IMR-90 (cell line): ENCODE measurements around the gene KCNK7. TPM values are rescaled to one million over a fixed set of nuclear protein-coding genes. Genes with fewer than 3 reads are reported as not detected.

Experiments
- ATAC-seq: fragments of 200-7000 bp; cut with Tn5 transposase; 2 replicates; pipeline ENCODE4 v1.9.1; 2020; ENCODE audit warnings: low read depth, mild to moderate bottlenecking, moderate library complexity
- BruUV-seq: library from RNA; stranded (reverse); fragments of 400-500 nt; replicated peaks from 2 replicates; lab custom pipeline; 2021; lab: Mats Ljungman, UMichigan
- CTCF ChIA-PET: fragments of 300-600 bp; formaldehyde crosslinking; extraction: SDS; loops from one replicate; lab custom pipeline; 2021; ENCODE audit warnings: antibody characterized with exemption; lab: Yijun Ruan, JAX
- POLR2A ChIA-PET: fragments of 300-600 bp; sonication (Branson Sonifier 250); formaldehyde crosslinking; loops from one replicate; lab custom pipeline; 2022; ENCODE audit warnings: antibody characterized with exemption; ENCODE audit not compliant: unreplicated experiment; lab: Charles Lee
- DNase-seq: peaks from one replicate; pipeline ENCODE4 v3.0.0; 2013
- H2AFZ ChIP-seq: replicated peaks from 2 replicates; pipeline ENCODE3; 2013; ENCODE audit warnings: low read length, mild to moderate bottlenecking; ENCODE audit not compliant: poor library complexity
- H2AK5ac ChIP-seq: 2 replicates; pipeline ENCODE4 v1.6.1; 2013; ENCODE audit warnings: low read depth, low read length, inconsistent platforms
- H2AK9ac ChIP-seq: replicated peaks from 2 replicates; pipeline ENCODE3; 2013; ENCODE audit warnings: mild to moderate bottlenecking, low read depth, low read length, moderate library complexity; ENCODE audit not compliant: poor library complexity
- H2BK120ac ChIP-seq: 2 replicates; pipeline ENCODE4 v1.6.1; 2013; ENCODE audit warnings: low read depth, low read length, inconsistent platforms
- H2BK15ac ChIP-seq: 3 replicates; pipeline ENCODE4 v1.6.1; 2013; ENCODE audit warnings: low read depth, low read length, inconsistent platforms
- H2BK20ac ChIP-seq: 2 replicates; pipeline ENCODE4 v1.6.1; 2013; ENCODE audit warnings: low read depth, mild to moderate bottlenecking, inconsistent platforms, low read length, moderate library complexity
- H2BK5ac ChIP-seq: 2 replicates; pipeline ENCODE4 v1.6.1; 2013; ENCODE audit warnings: mild to moderate bottlenecking, low read depth, low read length, inconsistent platforms; ENCODE audit not compliant: poor library complexity, severe bottlenecking
- H3K14ac ChIP-seq: replicated peaks from 2 replicates; pipeline ENCODE4 v1.6.1; 2013; ENCODE audit warnings: low read depth, low read length, inconsistent platforms
- H3K18ac ChIP-seq: 2 replicates; pipeline ENCODE4 v1.6.1; 2013; ENCODE audit warnings: low read depth, low read length, control low read depth
- H3K23ac ChIP-seq: 2 replicates; pipeline ENCODE4 v1.6.1; 2013; ENCODE audit warnings: low read depth, low read length, inconsistent platforms
- H3K27ac ChIP-seq: 2 replicates; pipeline ENCODE4 v1.5.1; 2013; ENCODE audit warnings: mild to moderate bottlenecking, control low read depth, low read length; ENCODE audit not compliant: insufficient read depth
- H3K27me3 ChIP-seq: 2 replicates; pipeline ENCODE4 v1.6.1; 2013; ENCODE audit warnings: low read length; ENCODE audit not compliant: control insufficient read depth, insufficient read depth
- H3K36me3 ChIP-seq: 2 replicates; pipeline ENCODE4 v1.6.1; 2013; ENCODE audit warnings: low read length, mixed read lengths; ENCODE audit not compliant: control insufficient read depth, insufficient read depth
- H3K4ac ChIP-seq: 2 replicates; pipeline ENCODE4 v1.6.1; 2013; ENCODE audit warnings: low read depth, low read length, inconsistent platforms
- H3K4me1 ChIP-seq: 2 replicates; pipeline ENCODE4 v1.6.1; 2013; ENCODE audit warnings: low read length, mixed read lengths; ENCODE audit not compliant: control insufficient read depth, insufficient read depth
- H3K4me2 ChIP-seq: 2 replicates; pipeline ENCODE4 v1.6.1; 2013; ENCODE audit warnings: low read depth, mild to moderate bottlenecking, control low read depth, low read length, moderate library complexity
- H3K4me3 ChIP-seq: 2 replicates; pipeline ENCODE4 v1.5.1; 2013; ENCODE audit warnings: low read depth, mild to moderate bottlenecking, control low read depth, low read length, moderate library complexity; ENCODE audit not compliant: insufficient read depth
- H3K56ac ChIP-seq: 2 replicates; pipeline ENCODE4 v1.6.1; 2013; ENCODE audit warnings: low read length, inconsistent platforms; ENCODE audit not compliant: insufficient read depth; ENCODE audit errors: extremely low read depth
- H3K79me1 ChIP-seq, 2 experiments: 2 replicates each; pipeline ENCODE4 v1.6.1; 2013; ENCODE audit warnings: low read length in 2 of 2, inconsistent platforms in 1 of 2, low read depth in 1 of 2
- H3K9ac ChIP-seq: 2 replicates; pipeline ENCODE4 v1.6.1; 2013; ENCODE audit warnings: low read depth, low read length, control low read depth
- H3K9me1 ChIP-seq: 2 replicates; pipeline ENCODE4 v1.6.1; 2013; ENCODE audit warnings: low read length, inconsistent platforms; ENCODE audit not compliant: insufficient read depth
- H3K9me3 ChIP-seq: 2 replicates; pipeline ENCODE4 v1.6.1; 2013; ENCODE audit warnings: low read length; ENCODE audit not compliant: control insufficient read depth, insufficient read depth
- H4K20me1 ChIP-seq: 2 replicates; pipeline ENCODE4 v1.6.1; 2013; ENCODE audit warnings: low read length, inconsistent platforms; ENCODE audit not compliant: insufficient read depth
- H4K5ac ChIP-seq: 2 replicates; pipeline ENCODE4 v1.6.1; 2013; ENCODE audit warnings: mild to moderate bottlenecking, low read depth, low read length, control low read depth
- H4K8ac ChIP-seq, 2 experiments: 2 replicates each; pipeline ENCODE4 v1.6.1; 2013; ENCODE audit warnings: low read depth in 2 of 2, low read length in 2 of 2, control low read depth in 1 of 2, inconsistent platforms in 1 of 2
- H4K91ac ChIP-seq: 2 replicates; pipeline ENCODE4 v1.6.1; 2013; ENCODE audit warnings: low read depth, low read length, inconsistent platforms; ENCODE audit not compliant: insufficient read depth
- BHLHE40 ChIP-seq: fragments of 150-350 bp; IDR thresholded peaks from 2 replicates; pipeline ENCODE4 v1.6.1; 2016; ENCODE audit warnings: mild to moderate bottlenecking, low read depth, low read length
- CEBPB ChIP-seq: IDR thresholded peaks from 2 replicates; pipeline ENCODE4 v1.6.1; 2012; ENCODE audit warnings: low read depth, low read length, improper control_type of control experiment
- CHD1 ChIP-seq: IDR thresholded peaks from 2 replicates; pipeline ENCODE4 v1.6.1; 2012; ENCODE audit warnings: low read depth, low read length, improper control_type of control experiment
- FOS ChIP-seq: fragments of 150-350 bp; IDR thresholded peaks from 2 replicates; pipeline ENCODE4 v1.6.1; 2016; ENCODE audit warnings: low read depth, low read length
- MAFK ChIP-seq: IDR thresholded peaks from 2 replicates; pipeline ENCODE4 v1.6.1; 2012; ENCODE audit warnings: low read depth, low read length, improper control_type of control experiment
- MAZ ChIP-seq: IDR thresholded peaks from 2 replicates; pipeline ENCODE4 v1.6.1; 2012; ENCODE audit warnings: low read depth, mild to moderate bottlenecking, low read length, improper control_type of control experiment, moderate library complexity, borderline replicate concordance
- MXI1 ChIP-seq: IDR thresholded peaks from 2 replicates; pipeline ENCODE4 v1.6.1; 2012; ENCODE audit warnings: low read depth, mild to moderate bottlenecking, low read length, moderate library complexity, borderline replicate concordance
- POLR2A ChIP-seq: IDR thresholded peaks from 2 replicates; pipeline ENCODE4 v1.6.1; 2012; ENCODE audit warnings: mild to moderate bottlenecking, low read depth, low read length
- RAD21 ChIP-seq: IDR thresholded peaks from 2 replicates; pipeline ENCODE4 v1.6.1; 2012; ENCODE audit warnings: low read length, improper control_type of control experiment
- RCOR1 ChIP-seq: IDR thresholded peaks from 2 replicates; pipeline ENCODE4 v1.6.1; 2012; ENCODE audit warnings: mild to moderate bottlenecking, low read length, improper control_type of control experiment; ENCODE audit not compliant: insufficient replicate concordance
- RFX5 ChIP-seq: IDR thresholded peaks from 2 replicates; pipeline ENCODE4 v1.8.0; 2012; ENCODE audit warnings: low read depth, mild to moderate bottlenecking, low read length, moderate library complexity
- SMC3 ChIP-seq: fragments of 150-350 bp; IDR thresholded peaks from 2 replicates; pipeline ENCODE4 v1.6.1; 2016; ENCODE audit warnings: low read depth, mild to moderate bottlenecking, antibody characterized with exemption, low read length, moderate library complexity
- WGBS, 2 experiments: methylation state at CpG; one replicate each; pipeline versions ENCODE4 v1.1.5 to v1.1.7; 2013; ENCODE audit warnings: missing lambda C conversion rate in 2 of 2; ENCODE audit not compliant: insufficient read length in 1 of 2; ENCODE audit errors: extremely low coverage in 2 of 2; 5-methylcytosine and 5-hydroxymethylcytosine counted together
- dilution Hi-C: fragments of 300-500 bp; cut with HindIII; formaldehyde crosslinking; loops from one replicate; pipeline ENCODE4 v1.14.3; 2018; ENCODE audit warnings: low sequenced_read_pairs; ENCODE audit not compliant: unreplicated experiment
- in situ Hi-C: fragments of 300-500 bp; cut with MboI; formaldehyde crosslinking; loops from 3 replicates; pipeline ENCODE4 v1.14.3; 2019; ENCODE audit warnings: low sequenced_read_pairs, inconsistent platforms, mixed read lengths
- intact Hi-C: fragments of 100-400 bp; cut with micrococcal nuclease; formaldehyde crosslinking; loops from 2 replicates; pipeline ENCODE4 v1.10.0; 2022
- polyA plus RNA-seq, 3 experiments: library from polyadenylated mRNA; depleted of rRNA; stranded (reverse); fragments of >200 nt; gene quantifications; 2 replicates each; pipeline ENCODE4 v1.2.3, GENCODE V29; 2012; ENCODE audit warnings: low replicate concordance in 1 of 3
- total RNA-seq: library from RNA; depleted of rRNA; stranded (reverse); fragments of >200 nt; gene quantifications from 2 replicates; pipeline ENCODE4 v1.2.3, GENCODE V29; 2012
- TF ChIP-seq, protein P1 (sequence below): fragments of 150-350 bp; IDR thresholded peaks from 2 replicates; pipeline ENCODE4 v1.6.1; 2016; ENCODE audit warnings: low read depth, mild to moderate bottlenecking, low read length, moderate library complexity, borderline replicate concordance
- TF ChIP-seq, protein P2 (sequence below): fragments of 150-350 bp; IDR thresholded peaks from 2 replicates; pipeline ENCODE4 v1.6.1; 2017; ENCODE audit warnings: mild to moderate bottlenecking, antibody characterized with exemption, low read length, low read depth
- TF ChIP-seq, protein P3 (sequence below): conservative IDR thresholded peaks from 2 replicates; pipeline ENCODE4 v1.5.1; 2012; ENCODE audit warnings: mild to moderate bottlenecking, low read depth, low read length, improper control_type of control experiment

The KCNK7 gene
- total and polyA plus RNA-seq, 2 of the 4 experiments (the other 2 are of a cell fraction): 0.09 TPM; not detected in 1

DNA sequence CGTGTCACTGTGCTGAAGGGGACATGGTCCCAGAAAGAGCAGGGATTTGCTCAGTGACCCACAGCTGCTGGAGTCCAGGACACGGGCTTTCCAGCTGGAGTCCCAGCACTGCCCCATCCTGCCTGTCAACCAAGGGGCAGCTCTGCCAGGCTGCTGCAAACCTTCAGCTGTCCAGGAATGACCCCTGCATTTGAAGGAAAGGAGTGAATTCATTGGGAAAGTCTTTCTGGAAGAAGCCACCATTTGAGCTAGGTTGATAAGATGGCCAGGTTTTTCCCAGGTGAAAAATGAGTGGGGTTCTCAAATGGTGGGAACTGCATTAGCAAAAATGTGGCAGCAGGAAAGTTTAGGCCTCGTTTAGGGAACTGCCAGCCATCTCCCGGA lies 9.4 kb downstream of the KCNK7 start:
- in situ Hi-C loops: no loop called here
- WGBS, 2 experiments: 100% methylated on average over 3 of the region's 4 CpGs; no CpG with 5 or more reads in 1 of the 2 experiments

More for the DNA sequence above, 9.4 kb downstream of the KCNK7 start:
- Histone ChIP-seq H3K27ac (no peak overlapping the region), H4K5ac (no peak overlapping the region), H3K4ac (no peak overlapping the region), H4K91ac (no peak overlapping the region), H2BK20ac (no peak overlapping the region), H2BK120ac (no peak overlapping the region), H3K36me3 (peaks cover 39% of the 10 kb centered on the region), H4K20me1 (0 out of 2 replicates have a peak, but pooled peaks cover 4% of the 10 kb centered on the region), H3K9me1 (no peaks in the 10 kb centered on the region), H3K14ac (no peak overlapping the region), H3K27me3 (no peaks in the 10 kb centered on the region), H3K79me1 (peaks cover 0 to 24% of the 10 kb centered on the region in 2 experiments; a peak in 1 of 4 replicates), H3K56ac (no peak overlapping the region), H3K4me2 (no peak overlapping the region), H2AK5ac (no peak overlapping the region), H3K4me3 (no peak overlapping the region), H3K18ac (no peak overlapping the region), H3K9ac (no peak overlapping the region; the same call in 1 of the 2 replicates), H2BK5ac (no peak overlapping the region), H2AK9ac (no peak overlapping the region), H2AFZ (no peak overlapping the region), H3K4me1 (peaks cover 4% of the 10 kb centered on the region), H2BK15ac (no peak overlapping the region), H3K23ac (no peak overlapping the region), H4K8ac (no peak overlapping the region), H3K9me3 (no peaks in the 10 kb centered on the region)
- intact Hi-C loops: no loop called here
- TF ChIP-seq RFX5: no peak
- TF ChIP-seq, protein P1, sequence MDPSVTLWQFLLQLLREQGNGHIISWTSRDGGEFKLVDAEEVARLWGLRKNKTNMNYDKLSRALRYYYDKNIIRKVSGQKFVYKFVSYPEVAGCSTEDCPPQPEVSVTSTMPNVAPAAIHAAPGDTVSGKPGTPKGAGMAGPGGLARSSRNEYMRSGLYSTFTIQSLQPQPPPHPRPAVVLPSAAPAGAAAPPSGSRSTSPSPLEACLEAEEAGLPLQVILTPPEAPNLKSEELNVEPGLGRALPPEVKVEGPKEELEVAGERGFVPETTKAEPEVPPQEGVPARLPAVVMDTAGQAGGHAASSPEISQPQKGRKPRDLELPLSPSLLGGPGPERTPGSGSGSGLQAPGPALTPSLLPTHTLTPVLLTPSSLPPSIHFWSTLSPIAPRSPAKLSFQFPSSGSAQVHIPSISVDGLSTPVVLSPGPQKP: no peak
- no peak for TF ChIP-seq SMC3
- TF ChIP-seq BHLHE40: no peak
- TF ChIP-seq RAD21: no peak
- no peak for TF ChIP-seq MAFK
- no peak for TF ChIP-seq RCOR1
- no peak for TF ChIP-seq MXI1
- no peak for TF ChIP-seq POLR2A
- no peak for TF ChIP-seq FOS
- TF ChIP-seq CEBPB: no peak
- TF ChIP-seq, protein P2, sequence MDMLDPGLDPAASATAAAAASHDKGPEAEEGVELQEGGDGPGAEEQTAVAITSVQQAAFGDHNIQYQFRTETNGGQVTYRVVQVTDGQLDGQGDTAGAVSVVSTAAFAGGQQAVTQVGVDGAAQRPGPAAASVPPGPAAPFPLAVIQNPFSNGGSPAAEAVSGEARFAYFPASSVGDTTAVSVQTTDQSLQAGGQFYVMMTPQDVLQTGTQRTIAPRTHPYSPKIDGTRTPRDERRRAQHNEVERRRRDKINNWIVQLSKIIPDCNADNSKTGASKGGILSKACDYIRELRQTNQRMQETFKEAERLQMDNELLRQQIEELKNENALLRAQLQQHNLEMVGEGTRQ: no peak
- TF ChIP-seq, protein P3, sequence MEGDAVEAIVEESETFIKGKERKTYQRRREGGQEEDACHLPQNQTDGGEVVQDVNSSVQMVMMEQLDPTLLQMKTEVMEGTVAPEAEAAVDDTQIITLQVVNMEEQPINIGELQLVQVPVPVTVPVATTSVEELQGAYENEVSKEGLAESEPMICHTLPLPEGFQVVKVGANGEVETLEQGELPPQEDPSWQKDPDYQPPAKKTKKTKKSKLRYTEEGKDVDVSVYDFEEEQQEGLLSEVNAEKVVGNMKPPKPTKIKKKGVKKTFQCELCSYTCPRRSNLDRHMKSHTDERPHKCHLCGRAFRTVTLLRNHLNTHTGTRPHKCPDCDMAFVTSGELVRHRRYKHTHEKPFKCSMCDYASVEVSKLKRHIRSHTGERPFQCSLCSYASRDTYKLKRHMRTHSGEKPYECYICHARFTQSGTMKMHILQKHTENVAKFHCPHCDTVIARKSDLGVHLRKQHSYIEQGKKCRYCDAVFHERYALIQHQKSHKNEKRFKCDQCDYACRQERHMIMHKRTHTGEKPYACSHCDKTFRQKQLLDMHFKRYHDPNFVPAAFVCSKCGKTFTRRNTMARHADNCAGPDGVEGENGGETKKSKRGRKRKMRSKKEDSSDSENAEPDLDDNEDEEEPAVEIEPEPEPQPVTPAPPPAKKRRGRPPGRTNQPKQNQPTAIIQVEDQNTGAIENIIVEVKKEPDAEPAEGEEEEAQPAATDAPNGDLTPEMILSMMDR: no peak
- TF ChIP-seq MAZ: no peak
- no peak for TF ChIP-seq CHD1
- dilution Hi-C loops: no loop called here
- no TSS peak for BruUV-seq
- ChIA-PET CTCF (no interaction called here), POLR2A (no interaction called here)
- DNase-seq (no peak), ATAC-seq (no peak)
